IgD-negative memory B cell (primary cell): Measurements from ENCODE around the gene LRRC15. TPM values are rescaled to one million over a fixed set of nuclear protein-coding genes. Genes with fewer than 3 reads are reported as not detected.

Experiments used
- H3K27ac Mint-ChIP-seq, 3 donors: one replicate each; pipeline ENCODE4 v1.8.0; 2020 to 2022; ENCODE audit warnings: mild to moderate bottlenecking in 3 of 3, mixed read lengths in 3 of 3, moderate library complexity in 1 of 3
- H3K27me3 Mint-ChIP-seq: one replicate; pipeline ENCODE4 v1.8.0; 2021; ENCODE audit warnings: mixed read lengths
- H3K36me3 Mint-ChIP-seq: one replicate; pipeline ENCODE4 v1.8.0; 2020; ENCODE audit warnings: mild to moderate bottlenecking, mixed read lengths
- H3K4me1 Mint-ChIP-seq, 3 donors: one replicate each; pipeline ENCODE4 v1.8.0; 2020 to 2022; ENCODE audit warnings: mixed read lengths in 3 of 3, mild to moderate bottlenecking in 1 of 3
- H3K4me3 Mint-ChIP-seq, 4 donors: one replicate each; pipeline ENCODE4 v1.8.0; 2020 to 2022; ENCODE audit warnings: mild to moderate bottlenecking in 4 of 4, mixed read lengths in 4 of 4, moderate library complexity in 3 of 4
- H3K9me3 Mint-ChIP-seq, 3 donors: one replicate each; pipeline ENCODE4 v1.8.0; 2020 to 2021; ENCODE audit warnings: mixed read lengths in 3 of 3, mild to moderate bottlenecking in 1 of 3
- polyA plus RNA-seq: library from polyadenylated mRNA; unstranded; fragments of 300-500 nt; fragmentation: Illumina TruSeq; gene quantifications from one replicate; pipeline ENCODE4 v1.2.3, GENCODE V29; 2021

Gene LRRC15
- polyA plus RNA-seq, 1 donor from 2014 or later, result not detected

DNA sequence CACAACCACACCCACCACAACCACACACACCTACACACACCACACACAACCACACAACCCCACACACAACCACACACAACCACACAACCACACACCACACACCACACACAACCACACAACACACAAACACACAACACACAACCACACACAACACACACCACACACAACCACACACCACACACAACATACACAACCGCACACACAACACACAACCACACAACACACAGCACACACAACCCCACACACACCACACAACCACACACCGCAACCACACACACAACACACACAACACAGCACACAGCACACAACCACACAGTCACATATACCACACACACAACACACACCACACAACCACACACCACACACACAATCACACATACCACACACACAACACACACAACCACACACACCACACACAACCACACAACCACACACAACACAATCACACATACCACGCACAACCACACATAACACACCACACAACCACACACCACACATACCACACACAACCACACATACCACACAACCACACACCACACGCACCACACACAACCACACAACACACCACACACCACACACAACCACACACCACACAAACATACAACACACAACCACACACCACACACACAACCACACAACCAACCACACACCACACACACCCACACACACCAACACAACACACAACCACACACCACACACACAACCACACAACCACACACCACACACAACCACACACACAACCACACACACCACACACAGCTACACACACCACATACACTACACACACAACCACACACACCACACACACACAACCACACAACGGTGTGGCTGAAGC lies 42.1 kb downstream of the LRRC15 start:
- Mint-ChIP-seq H3K36me3 (no peaks in the 10 kb centered on the region), H3K27ac (no peak overlapping the region), H3K27me3 (peaks cover 11% of the 10 kb centered on the region), H3K9me3 (no peaks in the 10 kb centered on the region), H3K4me3 (no peak overlapping the region), H3K4me1 (peaks cover 0 to 7% (median 0%) of the 10 kb centered on the region in 3 donors)

DNA sequence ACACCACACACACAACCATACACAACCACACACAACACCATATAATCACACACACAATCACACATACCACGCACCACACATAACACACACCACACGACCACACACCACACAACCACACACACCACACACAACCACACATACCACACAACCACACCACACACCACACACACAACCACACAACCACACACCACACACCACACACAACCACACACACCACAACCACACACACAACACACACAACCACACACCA lies 42.6 kb downstream of the LRRC15 start:
- H3K27ac Mint-ChIP-seq, result no peak overlapping the region
- H3K27me3 Mint-ChIP-seq, result peaks cover 8% of the 10 kb centered on the region
- no peak overlapping the region for H3K4me3 Mint-ChIP-seq
- no peaks in the 10 kb centered on the region for H3K9me3 Mint-ChIP-seq
- H3K4me1 Mint-ChIP-seq, result peaks cover 0 to 7% (median 0%) of the 10 kb centered on the region in 3 donors
- no peaks in the 10 kb centered on the region for H3K36me3 Mint-ChIP-seq

DNA sequence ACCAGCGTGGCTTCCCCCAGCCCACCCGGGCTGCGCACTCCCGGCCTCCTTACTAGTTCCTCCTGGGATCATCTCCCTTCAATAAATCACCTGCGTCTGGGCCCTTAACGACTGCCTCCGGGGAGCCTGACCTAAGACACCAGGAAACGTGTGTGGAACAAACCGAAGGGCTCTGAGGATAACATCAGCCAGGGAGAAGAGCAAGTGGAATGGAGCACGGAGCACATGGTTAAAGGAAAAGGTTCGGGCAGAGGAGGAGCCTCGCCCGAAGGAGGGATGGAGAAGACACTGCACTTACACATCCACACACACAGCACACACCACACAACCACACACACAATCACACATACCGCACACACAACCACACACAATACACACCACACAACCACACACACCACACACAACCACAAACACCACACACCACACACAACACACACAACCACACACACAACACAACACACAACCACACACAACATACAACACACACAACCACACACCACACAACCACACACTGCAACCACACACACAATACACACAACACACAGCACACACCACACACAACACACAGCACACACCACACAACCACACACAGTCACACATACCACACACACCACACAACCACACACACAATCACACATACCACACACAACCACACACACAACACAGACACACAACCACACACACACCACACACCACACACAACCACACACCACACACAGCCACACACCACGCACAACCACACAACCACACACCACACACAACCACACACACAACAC lies 43.2 kb downstream of the LRRC15 start:
- no peak overlapping the region for H3K27ac Mint-ChIP-seq
- H3K4me1 Mint-ChIP-seq, result peaks cover 0 to 7% (median 0%) of the 10 kb centered on the region in 3 donors
- H3K9me3 Mint-ChIP-seq, result no peaks in the 10 kb centered on the region
- no peak overlapping the region for H3K4me3 Mint-ChIP-seq
- no peaks in the 10 kb centered on the region for H3K36me3 Mint-ChIP-seq
- peaks cover 7% of the 10 kb centered on the region for H3K27me3 Mint-ChIP-seq

DNA sequence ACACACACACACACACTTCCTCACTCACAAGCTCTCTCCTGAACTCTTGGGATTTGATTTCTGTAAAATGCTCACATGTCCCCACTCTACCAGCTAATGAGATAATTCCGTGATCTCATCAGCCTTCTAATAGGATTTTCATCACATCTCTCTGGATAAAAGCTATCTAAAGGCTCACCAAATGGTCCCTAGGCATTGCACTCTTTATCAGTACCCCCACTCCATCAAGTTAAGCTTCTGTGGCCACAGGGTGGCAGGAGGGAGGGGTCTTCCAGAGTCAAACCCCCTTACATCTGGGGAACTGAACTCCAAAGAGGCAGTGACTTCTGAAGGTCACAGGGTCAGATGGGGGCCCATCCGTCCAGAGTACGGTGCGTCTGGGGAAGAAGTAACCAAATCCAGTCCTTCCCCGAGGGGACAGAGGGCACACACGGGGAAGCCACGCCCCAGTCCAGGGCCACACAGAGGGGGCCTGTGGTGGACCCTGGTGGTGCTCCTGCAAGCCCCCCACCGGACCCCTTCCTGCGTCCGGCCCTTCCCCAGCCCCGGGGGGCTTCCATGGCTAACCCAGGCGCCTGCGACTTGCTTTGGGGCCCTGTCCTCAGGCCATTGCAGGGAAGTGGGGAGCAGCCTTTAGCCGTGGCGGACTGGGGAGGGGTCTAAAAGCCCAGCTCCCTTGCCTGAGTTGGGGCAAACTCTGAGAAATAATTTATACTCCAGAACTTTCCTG lies 44.0 kb downstream of the LRRC15 start:
- no peak overlapping the region for H3K27ac Mint-ChIP-seq
- peaks cover 7% of the 10 kb centered on the region for H3K27me3 Mint-ChIP-seq
- H3K4me3 Mint-ChIP-seq, result no peak overlapping the region
- H3K9me3 Mint-ChIP-seq, result peaks cover 0 to 2% (median 0%) of the 10 kb centered on the region in 3 donors
- H3K36me3 Mint-ChIP-seq, result no peaks in the 10 kb centered on the region
- H3K4me1 Mint-ChIP-seq, result peaks cover 0 to 7% (median 0%) of the 10 kb centered on the region in 3 donors

DNA sequence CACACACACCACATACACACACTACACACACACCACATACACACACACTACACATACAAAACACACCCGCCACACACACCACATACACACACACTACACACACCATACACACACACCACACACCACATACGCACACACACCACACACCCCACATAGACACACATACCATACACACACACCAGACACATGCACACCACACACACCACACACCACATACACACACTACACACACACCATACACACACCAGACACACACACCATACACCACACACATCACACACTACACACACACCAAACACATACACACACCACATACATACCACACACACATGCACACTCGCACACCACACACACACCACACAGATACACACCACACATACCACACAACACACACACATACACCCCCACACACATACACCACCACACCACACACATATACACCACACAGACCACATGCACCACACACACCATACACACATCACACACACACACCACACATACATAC lies 44.7 kb downstream of the LRRC15 start:
- H3K4me1 Mint-ChIP-seq, result peaks cover 0 to 7% (median 0%) of the 10 kb centered on the region in 3 donors
- peaks cover 0 to 2% (median 0%) of the 10 kb centered on the region in 3 donors for H3K9me3 Mint-ChIP-seq
- no peak overlapping the region for H3K4me3 Mint-ChIP-seq
- H3K27ac Mint-ChIP-seq, result no peak overlapping the region
- no peaks in the 10 kb centered on the region for H3K36me3 Mint-ChIP-seq
- peaks cover 3% of the 10 kb centered on the region for H3K27me3 Mint-ChIP-seq

DNA sequence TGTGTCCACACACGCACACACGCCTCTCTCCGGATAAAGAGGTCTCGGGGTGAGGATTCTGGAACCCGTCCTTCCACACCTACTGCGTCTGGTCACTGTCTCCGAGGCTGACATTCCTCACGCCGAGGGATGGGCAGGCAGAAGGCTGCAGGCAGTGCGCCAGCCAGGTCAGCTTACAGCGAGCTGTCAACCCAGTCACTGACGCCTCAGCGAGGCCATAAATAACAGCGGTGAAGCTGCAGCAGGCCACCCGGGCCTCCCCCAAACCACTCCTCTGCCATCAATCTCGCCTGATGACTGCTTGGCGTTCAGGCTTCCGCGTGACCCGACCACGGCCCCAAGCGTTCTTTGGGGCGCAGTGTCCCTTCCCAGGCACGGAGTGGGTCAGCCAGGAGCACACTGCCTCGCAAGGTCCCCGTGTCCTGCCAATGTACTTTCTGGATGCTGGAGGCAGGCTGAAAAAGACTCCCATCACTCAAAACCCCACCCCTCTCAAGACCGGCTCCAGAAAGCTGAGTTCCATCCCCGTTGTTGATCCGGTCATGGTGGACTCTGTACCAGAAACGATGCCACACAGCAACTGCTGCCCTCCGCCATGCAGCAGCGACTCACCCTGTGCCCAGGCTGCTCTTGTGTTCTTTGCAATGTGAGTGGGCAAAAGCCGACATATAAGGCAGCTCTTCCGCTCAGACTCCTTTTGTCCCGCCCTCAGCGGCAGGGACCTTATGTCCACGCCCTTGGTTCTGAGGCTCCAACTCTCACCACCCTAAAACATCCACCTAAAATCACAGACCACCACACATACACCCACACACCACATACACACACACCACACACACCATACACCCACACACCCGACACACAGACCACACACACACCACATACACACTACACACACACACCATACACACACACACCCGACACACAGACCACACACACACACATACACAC lies 45.5 kb downstream of the LRRC15 start:
- Mint-ChIP-seq H3K36me3 (peaks cover 1% of the 10 kb centered on the region), H3K27ac (no peak overlapping the region), H3K4me1 (peaks cover 0 to 7% (median 0%) of the 10 kb centered on the region in 3 donors), H3K27me3 (peaks cover 3% of the 10 kb centered on the region), H3K9me3 (peaks cover 2 to 8% (median 3%) of the 10 kb centered on the region in 3 donors), H3K4me3 (no peak overlapping the region)

DNA sequence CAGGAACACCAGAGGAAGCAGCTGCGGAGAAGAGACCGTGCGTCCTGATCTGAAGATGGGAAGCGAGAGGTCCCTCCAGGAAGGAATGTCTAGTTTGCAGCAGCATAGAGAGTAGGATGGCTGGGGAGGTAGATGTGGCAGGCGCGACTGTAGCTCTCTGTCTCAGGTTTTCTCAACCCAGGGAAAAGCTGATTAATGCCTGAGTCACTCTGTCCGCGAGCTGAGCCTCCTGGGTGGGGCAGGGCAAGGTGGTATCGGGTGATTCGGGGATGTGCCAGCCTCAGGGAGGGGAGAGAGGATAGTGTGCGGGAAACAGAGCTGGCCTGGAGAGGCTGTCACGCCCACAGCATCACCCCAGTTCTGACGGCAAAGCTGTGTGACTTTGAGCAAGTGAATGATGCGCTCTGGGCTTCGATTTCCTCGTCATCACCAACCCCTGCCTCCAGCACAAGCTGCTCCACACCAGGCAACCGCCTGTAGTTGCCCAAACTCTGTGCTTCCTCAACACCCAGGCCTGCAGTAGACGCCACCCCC lies 46.8 kb downstream of the LRRC15 start:
- H3K27me3 Mint-ChIP-seq, result peaks cover 5% of the 10 kb centered on the region
- H3K36me3 Mint-ChIP-seq, result peaks cover 5% of the 10 kb centered on the region
- H3K27ac Mint-ChIP-seq, result peak overlapping the region in 1 of 3 donors; percentile 31
- peak overlapping the region in 1 of 4 donors; percentile 49 for H3K4me3 Mint-ChIP-seq
- peaks cover 0 to 7% (median 0%) of the 10 kb centered on the region in 3 donors for H3K4me1 Mint-ChIP-seq
- H3K9me3 Mint-ChIP-seq, result peaks cover 2 to 11% (median 5%) of the 10 kb centered on the region in 3 donors

DNA sequence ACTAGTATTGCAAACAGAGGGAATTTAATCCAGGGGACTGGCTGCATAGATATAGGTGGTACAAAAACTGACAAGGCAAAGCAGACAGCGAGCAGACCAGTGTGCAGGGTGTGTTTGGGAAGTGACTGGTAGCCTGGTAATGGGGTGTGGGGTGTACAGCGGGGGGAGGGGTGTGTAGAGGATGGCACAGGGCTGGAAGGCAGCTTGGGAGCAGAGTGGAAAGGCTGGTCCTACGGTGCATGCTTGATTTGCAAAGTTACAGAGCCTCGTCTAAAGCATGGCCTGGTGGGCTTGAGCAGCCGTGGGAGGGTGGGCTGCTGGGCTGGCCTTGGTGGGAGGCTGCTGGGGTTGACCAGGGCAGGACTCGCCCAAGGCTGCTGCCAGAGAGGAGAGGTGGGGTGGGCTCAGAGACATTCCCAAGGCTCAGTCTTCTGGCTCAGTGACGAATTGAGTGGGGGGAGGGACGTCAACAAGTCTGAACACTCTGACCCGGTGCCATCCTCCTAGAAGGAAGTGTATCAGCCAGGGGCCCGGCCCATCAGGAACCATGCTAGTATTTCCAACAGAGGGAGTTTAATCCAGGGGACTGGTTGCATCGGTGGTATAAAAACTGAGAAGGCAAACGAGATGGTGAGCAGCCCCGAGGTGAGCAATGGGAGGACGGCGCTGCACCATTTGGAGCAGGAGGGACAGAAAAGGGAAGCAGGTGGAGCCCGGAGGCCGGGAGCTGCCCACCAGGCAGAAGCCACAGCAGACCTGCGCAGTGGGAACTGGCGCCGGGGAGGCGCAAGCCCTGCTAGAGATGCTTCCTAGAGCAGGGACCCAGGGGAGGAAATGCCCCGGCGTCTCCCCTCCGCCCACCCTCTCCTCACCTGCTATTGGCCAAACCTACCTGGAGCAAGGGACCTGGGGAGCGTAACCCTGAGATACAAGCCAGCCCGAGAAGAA lies 47.6 kb downstream of the LRRC15 start:
- peaks cover 5% of the 10 kb centered on the region for H3K36me3 Mint-ChIP-seq
- H3K4me1 Mint-ChIP-seq, result peaks cover 0 to 7% (median 0%) of the 10 kb centered on the region in 3 donors
- peaks cover 8% of the 10 kb centered on the region for H3K27me3 Mint-ChIP-seq
- H3K27ac Mint-ChIP-seq, result no peak overlapping the region
- peak overlapping the region in 1 of 4 donors; percentile 49 for H3K4me3 Mint-ChIP-seq
- peaks cover 2 to 11% (median 5%) of the 10 kb centered on the region in 3 donors for H3K9me3 Mint-ChIP-seq

DNA sequence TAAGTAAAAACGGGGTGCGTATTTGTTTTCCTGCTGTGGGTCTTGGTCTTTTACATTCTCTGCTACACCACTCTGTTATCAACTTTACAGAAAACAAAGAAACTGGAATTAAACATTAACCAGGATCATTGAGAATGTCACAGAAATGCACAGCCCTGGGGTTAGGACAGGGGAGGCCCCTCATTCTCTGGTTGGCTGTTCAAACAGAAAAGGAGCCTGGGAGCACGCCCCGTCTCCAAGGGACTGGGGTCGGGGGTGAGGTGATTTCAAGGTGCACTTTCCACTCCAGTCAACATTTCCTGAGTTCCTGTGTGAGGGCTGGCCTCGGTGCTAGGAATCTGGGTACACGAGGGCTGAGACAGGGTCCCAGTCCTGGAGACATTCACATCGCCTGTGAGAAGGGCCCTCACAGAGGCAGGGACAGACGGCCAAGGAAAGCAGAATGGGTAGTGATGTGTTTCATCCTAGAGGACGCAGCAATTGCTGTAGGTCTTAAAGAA lies 48.7 kb downstream of the LRRC15 start:
- Mint-ChIP-seq H3K4me1 (peaks cover 0 to 9% (median 0%) of the 10 kb centered on the region in 3 donors), H3K9me3 (peaks cover 2 to 11% (median 5%) of the 10 kb centered on the region in 3 donors), H3K4me3 (no peak overlapping the region), H3K36me3 (peaks cover 5% of the 10 kb centered on the region), H3K27me3 (peaks cover 12% of the 10 kb centered on the region), H3K27ac (no peak overlapping the region)

DNA sequence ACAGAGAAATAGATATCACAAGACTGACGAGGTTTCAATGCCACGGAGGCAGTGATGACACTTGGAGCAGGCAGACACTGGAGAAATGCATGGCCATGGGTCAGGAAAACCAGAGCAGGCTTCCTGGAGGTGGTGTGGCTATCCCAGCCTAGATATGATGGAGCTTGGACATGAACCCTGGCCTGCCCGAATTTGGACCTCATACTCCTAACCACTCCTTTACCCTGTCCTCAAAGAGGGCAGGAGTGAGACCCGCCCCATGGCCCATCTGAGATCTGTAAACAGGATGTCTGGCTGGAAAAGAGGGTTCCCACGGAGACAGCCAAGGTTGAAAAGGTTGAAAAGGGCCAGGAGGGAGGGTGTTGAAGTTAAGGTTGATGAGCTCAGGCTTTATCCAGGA lies 49.4 kb downstream of the LRRC15 start:
- H3K27me3 Mint-ChIP-seq, result peaks cover 15% of the 10 kb centered on the region
- peaks cover 2 to 11% (median 5%) of the 10 kb centered on the region in 3 donors for H3K9me3 Mint-ChIP-seq
- H3K36me3 Mint-ChIP-seq, result peaks cover 5% of the 10 kb centered on the region
- H3K4me1 Mint-ChIP-seq, result peaks cover 3 to 12% (median 4%) of the 10 kb centered on the region in 3 donors
- no peak overlapping the region for H3K4me3 Mint-ChIP-seq
- no peak overlapping the region for H3K27ac Mint-ChIP-seq

DNA sequence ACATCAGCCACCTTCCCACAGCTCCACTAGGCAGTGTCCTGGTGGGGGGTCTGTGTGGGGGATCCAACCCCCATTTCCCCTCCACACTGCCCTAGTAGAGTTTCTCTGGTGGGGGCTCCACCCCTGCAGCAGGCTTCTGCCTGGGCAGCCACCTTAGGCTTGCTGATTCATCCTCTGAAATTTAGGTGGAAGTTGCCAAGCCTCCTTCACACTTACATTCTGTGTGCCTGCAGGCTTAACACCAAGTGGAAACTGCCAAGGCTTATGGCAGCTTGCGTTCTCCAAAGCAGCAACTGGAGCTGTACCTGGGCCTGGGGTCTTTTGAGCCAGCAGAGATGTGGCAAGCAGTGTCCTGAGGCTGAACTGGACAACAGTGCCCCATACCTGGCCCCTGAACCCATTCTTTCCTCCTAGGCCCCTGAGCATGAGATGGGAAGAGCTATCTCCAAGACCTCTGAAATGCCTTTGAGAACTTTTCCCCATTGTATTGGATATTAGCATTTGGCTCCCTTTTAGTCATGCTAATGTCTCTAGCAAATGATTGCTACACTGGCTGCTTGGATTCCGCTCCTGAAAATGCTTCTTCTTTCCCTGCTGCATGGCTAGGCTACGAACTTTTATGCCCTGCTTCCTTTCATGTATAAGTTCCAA lies 50.9 kb downstream of the LRRC15 start:
- Mint-ChIP-seq H3K27me3 (peaks cover 22% of the 10 kb centered on the region), H3K27ac (no peak overlapping the region), H3K36me3 (peaks cover 5% of the 10 kb centered on the region), H3K9me3 (peaks cover 2 to 11% (median 5%) of the 10 kb centered on the region in 3 donors), H3K4me1 (peaks cover 6 to 12% (median 7%) of the 10 kb centered on the region in 3 donors), H3K4me3 (no peak overlapping the region)

DNA sequence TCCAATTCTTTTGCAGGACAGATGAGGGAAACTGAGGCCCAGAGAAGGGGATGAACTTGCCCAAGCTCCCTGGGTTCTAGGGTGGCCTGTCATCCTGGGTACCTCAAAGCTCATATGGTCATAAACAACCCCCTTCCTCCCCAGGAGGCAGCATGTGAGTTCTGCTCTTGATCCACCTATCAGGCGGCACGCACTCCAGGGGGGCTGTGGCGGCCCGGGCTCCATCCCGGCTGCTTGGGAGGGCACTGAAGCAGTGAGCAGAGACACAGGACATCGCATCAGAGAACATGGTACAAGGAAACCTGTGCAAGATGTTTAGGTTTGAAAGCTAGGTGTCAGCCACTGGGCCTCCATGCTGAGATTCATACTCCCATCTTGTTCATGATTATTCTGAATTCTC lies 52.6 kb downstream of the LRRC15 start:
- peaks cover 5 to 7% (median 6%) of the 10 kb centered on the region in 3 donors for H3K4me1 Mint-ChIP-seq
- peaks cover 33% of the 10 kb centered on the region for H3K27me3 Mint-ChIP-seq
- H3K27ac Mint-ChIP-seq, result no peak overlapping the region
- peaks cover 5% of the 10 kb centered on the region for H3K36me3 Mint-ChIP-seq
- H3K9me3 Mint-ChIP-seq, result peaks cover 2 to 11% (median 5%) of the 10 kb centered on the region in 3 donors
- H3K4me3 Mint-ChIP-seq, result peak overlapping the region in 1 of 4 donors; percentile 48
